ENCODE measurements around the gene COA5. TPM values are rescaled to one million over a fixed set of nuclear protein-coding genes. Genes with fewer than 3 reads are reported as not detected.

The COA5 gene
- total RNA-seq, 1 donor: 17.4 TPM

GRCh38 chr2:98572676-98573075 lies 35.6 kb downstream of the COA5 start:
- Histone ChIP-seq H3K4me1 (ENCODE audit: insufficient read depth, low read length) (peaks cover 11% of the 10 kb centered on the region), H4K20me1 (ENCODE audit: insufficient read depth, low read length) (no peaks in the 10 kb centered on the region), H2AFZ (ENCODE audit: low read length) (no peak overlapping the region), H3K27ac (ENCODE audit: low read depth, low read length) (no peak overlapping the region), H3K79me2 (ENCODE audit: insufficient read depth, low read length) (no peaks in the 10 kb centered on the region), H3K36me3 (ENCODE audit: insufficient read depth, low read length) (peaks cover 4% of the 10 kb centered on the region), H3K27me3 (ENCODE audit: insufficient read depth, low read length) (no peaks in the 10 kb centered on the region), H3K4me2 (ENCODE audit: insufficient read depth, low read length) (no peak overlapping the region), H3K9me3 (ENCODE audit: low read depth, low read length) (no peaks in the 10 kb centered on the region), H3K4me3 (ENCODE audit: insufficient read depth, low read length) (no peak overlapping the region)
- DNase-seq (ENCODE audit: insufficient read length, low spot score, missing footprints): no peak
- no peak for TF ChIP-seq CTCF (IDR thresholded peaks at IDR 0.05; ENCODE audit: extremely low read depth, low read depth, low read length)

- TF ChIP-seq CTCF (IDR thresholded peaks at IDR 0.05; ENCODE audit: extremely low read depth, low read depth, low read length): no peak
- Histone ChIP-seq H3K4me3 (ENCODE audit: insufficient read depth, low read length) (no peak overlapping the region), H3K9me3 (ENCODE audit: low read depth, low read length) (no peaks in the 10 kb centered on the region), H3K27ac (ENCODE audit: low read depth, low read length) (no peak overlapping the region), H2AFZ (ENCODE audit: low read length) (no peak overlapping the region), H3K4me1 (ENCODE audit: insufficient read depth, low read length) (peaks cover 11% of the 10 kb centered on the region), H3K27me3 (ENCODE audit: insufficient read depth, low read length) (no peaks in the 10 kb centered on the region), H3K36me3 (ENCODE audit: insufficient read depth, low read length) (no peaks in the 10 kb centered on the region), H4K20me1 (ENCODE audit: insufficient read depth, low read length) (no peaks in the 10 kb centered on the region), H3K79me2 (ENCODE audit: insufficient read depth, low read length) (no peaks in the 10 kb centered on the region), H3K4me2 (ENCODE audit: insufficient read depth, low read length) (no peak overlapping the region)
- DNase-seq (ENCODE audit: insufficient read length, low spot score, missing footprints): peak; percentile 30
Measured at GRCh38 chr2:98572211-98572610, 36.1 kb downstream of the COA5 start.

GRCh38 chr2:98571796-98572195 lies 36.5 kb downstream of the COA5 start:
- Histone ChIP-seq H3K27me3 (ENCODE audit: insufficient read depth, low read length) (no peaks in the 10 kb centered on the region), H3K79me2 (ENCODE audit: insufficient read depth, low read length) (no peaks in the 10 kb centered on the region), H3K4me1 (ENCODE audit: insufficient read depth, low read length) (peaks cover 11% of the 10 kb centered on the region), H2AFZ (ENCODE audit: low read length) (no peak overlapping the region), H4K20me1 (ENCODE audit: insufficient read depth, low read length) (no peaks in the 10 kb centered on the region), H3K27ac (ENCODE audit: low read depth, low read length) (no peak overlapping the region), H3K36me3 (ENCODE audit: insufficient read depth, low read length) (no peaks in the 10 kb centered on the region), H3K4me3 (ENCODE audit: insufficient read depth, low read length) (no peak overlapping the region), H3K9me3 (ENCODE audit: low read depth, low read length) (no peaks in the 10 kb centered on the region), H3K4me2 (ENCODE audit: insufficient read depth, low read length) (no peak overlapping the region)
- DNase-seq (ENCODE audit: insufficient read length, low spot score, missing footprints): no peak
- no peak for TF ChIP-seq CTCF (IDR thresholded peaks at IDR 0.05; ENCODE audit: extremely low read depth, low read depth, low read length)

GRCh38 chr2:98571121-98571701 lies 37.1 kb downstream of the COA5 start:
- no peak overlapping the region for H3K27ac ChIP-seq (ENCODE audit: low read depth, low read length)
- H3K36me3 ChIP-seq (ENCODE audit: insufficient read depth, low read length): no peaks in the 10 kb centered on the region
- no peak for DNase-seq (ENCODE audit: insufficient read length, low spot score, missing footprints)
- H4K20me1 ChIP-seq (ENCODE audit: insufficient read depth, low read length): no peaks in the 10 kb centered on the region
- no peaks in the 10 kb centered on the region for H3K27me3 ChIP-seq (ENCODE audit: insufficient read depth, low read length)
- no peak overlapping the region for H3K4me2 ChIP-seq (ENCODE audit: insufficient read depth, low read length)
- H3K79me2 ChIP-seq (ENCODE audit: insufficient read depth, low read length): no peaks in the 10 kb centered on the region
- H3K9me3 ChIP-seq (ENCODE audit: low read depth, low read length): no peaks in the 10 kb centered on the region
- H3K4me3 ChIP-seq (ENCODE audit: insufficient read depth, low read length): no peak overlapping the region
- TF ChIP-seq CTCF (IDR thresholded peaks at IDR 0.05; ENCODE audit: extremely low read depth, low read depth, low read length): no peak
- H2AFZ ChIP-seq (ENCODE audit: low read length): no peak overlapping the region
- H3K4me1 ChIP-seq (ENCODE audit: insufficient read depth, low read length): peaks cover 11% of the 10 kb centered on the region

All from osteoblast (primary cell).